ENCODE data around the gene NXPE1. TPM values are rescaled to one million over a fixed set of nuclear protein-coding genes. Genes with fewer than 3 reads are reported as not detected.

The NXPE1 gene
- total and polyA plus RNA-seq, 9 donors, result 0.07 to 1.0 (median 0.20) TPM; not detected in 5

GRCh38 chr11:114499756-114500155, 59.9 kb downstream of the NXPE1 start:
- H3K4me1 ChIP-seq (ENCODE audit: insufficient read depth), result no peaks in the 10 kb centered on the region
- no peaks in the 10 kb centered on the region for H3K9me3 ChIP-seq
- TF ChIP-seq, protein P1, sequence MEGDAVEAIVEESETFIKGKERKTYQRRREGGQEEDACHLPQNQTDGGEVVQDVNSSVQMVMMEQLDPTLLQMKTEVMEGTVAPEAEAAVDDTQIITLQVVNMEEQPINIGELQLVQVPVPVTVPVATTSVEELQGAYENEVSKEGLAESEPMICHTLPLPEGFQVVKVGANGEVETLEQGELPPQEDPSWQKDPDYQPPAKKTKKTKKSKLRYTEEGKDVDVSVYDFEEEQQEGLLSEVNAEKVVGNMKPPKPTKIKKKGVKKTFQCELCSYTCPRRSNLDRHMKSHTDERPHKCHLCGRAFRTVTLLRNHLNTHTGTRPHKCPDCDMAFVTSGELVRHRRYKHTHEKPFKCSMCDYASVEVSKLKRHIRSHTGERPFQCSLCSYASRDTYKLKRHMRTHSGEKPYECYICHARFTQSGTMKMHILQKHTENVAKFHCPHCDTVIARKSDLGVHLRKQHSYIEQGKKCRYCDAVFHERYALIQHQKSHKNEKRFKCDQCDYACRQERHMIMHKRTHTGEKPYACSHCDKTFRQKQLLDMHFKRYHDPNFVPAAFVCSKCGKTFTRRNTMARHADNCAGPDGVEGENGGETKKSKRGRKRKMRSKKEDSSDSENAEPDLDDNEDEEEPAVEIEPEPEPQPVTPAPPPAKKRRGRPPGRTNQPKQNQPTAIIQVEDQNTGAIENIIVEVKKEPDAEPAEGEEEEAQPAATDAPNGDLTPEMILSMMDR (IDR thresholded peaks at IDR 0.05), result no peak
- TF ChIP-seq EP300 (IDR thresholded peaks at IDR 0.05), result no peak
- no peak for TF ChIP-seq POLR2A (IDR thresholded peaks at IDR 0.05)
- intact Hi-C loops (cut with DNase I), result no loop called here
- H3K27me3 ChIP-seq, result no peaks in the 10 kb centered on the region
- no peaks in the 10 kb centered on the region for H3K36me3 ChIP-seq
- H3K4me3 ChIP-seq, result no peak overlapping the region
- no peak for DNase-seq
- H3K27ac ChIP-seq, result no peak overlapping the region

- WGBS, 3 donors, result 87 to 90% (median 89%) methylated on average over 3 of the region's 3 CpGs
- Histone ChIP-seq H3K27me3 (no peaks in the 10 kb centered on the region), H3K4me3 (no peak overlapping the region), H3K27ac (no peak overlapping the region), H3K36me3 (no peaks in the 10 kb centered on the region), H3K9me3 (no peaks in the 10 kb centered on the region), H3K4me1 (ENCODE audit: insufficient read depth) (no peaks in the 10 kb centered on the region)
- DNase-seq, result no peak
- intact Hi-C loops (cut with DNase I), result no loop called here
- TF ChIP-seq EP300 (IDR thresholded peaks at IDR 0.05) (no peak), POLR2A (IDR thresholded peaks at IDR 0.05) (no peak)
- TF ChIP-seq, protein P1 (IDR thresholded peaks at IDR 0.05), result no peak
These were observed 62.8 kb downstream of the NXPE1 start for GRCh38 chr11:114496915-114497314.

DNA sequence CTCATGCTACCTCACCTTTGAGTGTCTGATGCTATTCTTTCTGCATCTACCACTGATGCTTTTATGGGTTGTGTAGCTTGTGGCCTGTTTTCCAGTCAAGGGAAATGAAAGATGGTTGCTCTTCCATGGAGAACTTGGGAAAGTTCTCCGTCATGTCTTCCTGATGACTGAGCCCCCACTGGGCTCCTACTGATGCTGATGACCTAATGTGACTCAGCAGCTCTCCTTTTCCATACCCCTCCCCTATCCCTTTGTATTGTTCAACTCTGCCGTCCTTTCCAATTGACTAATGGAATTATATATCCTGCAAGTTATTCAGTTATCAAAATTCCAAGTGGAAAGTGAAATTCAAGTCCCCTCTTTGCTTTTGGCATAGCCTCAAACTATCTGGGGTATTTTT, 75.8 kb downstream of the NXPE1 start:
- no peak overlapping the region for H3K27ac ChIP-seq
- no peak for DNase-seq
- H3K9me3 ChIP-seq, result no peaks in the 10 kb centered on the region
- H3K4me1 ChIP-seq (ENCODE audit: insufficient read depth), result no peaks in the 10 kb centered on the region
- H3K36me3 ChIP-seq, result no peaks in the 10 kb centered on the region
- intact Hi-C loops (cut with DNase I), result no loop called here
- no peaks in the 10 kb centered on the region for H3K27me3 ChIP-seq
- TF ChIP-seq EP300 (IDR thresholded peaks at IDR 0.05) (no peak), POLR2A (IDR thresholded peaks at IDR 0.05) (no peak)
- TF ChIP-seq, protein P1 (IDR thresholded peaks at IDR 0.05), result no peak
- H3K4me3 ChIP-seq, result no peak overlapping the region
- WGBS, 3 donors, result 95 to 98% (median 97%) methylated on average over 2 of the region's 2 CpGs

- Histone ChIP-seq H3K4me1 (ENCODE audit: insufficient read depth) (no peaks in the 10 kb centered on the region), H3K9me3 (no peaks in the 10 kb centered on the region), H3K36me3 (no peaks in the 10 kb centered on the region), H3K27me3 (no peaks in the 10 kb centered on the region), H3K27ac (no peak overlapping the region), H3K4me3 (no peak overlapping the region)
- WGBS, 3 donors, result 14 to 22% (median 21%) methylated on average over 1 of the region's 1 CpG
- no peak for DNase-seq
- TF ChIP-seq EP300 (IDR thresholded peaks at IDR 0.05) (no peak), POLR2A (IDR thresholded peaks at IDR 0.05) (no peak)
- TF ChIP-seq, protein P1 (IDR thresholded peaks at IDR 0.05), result no peak
- intact Hi-C loops (cut with DNase I), result no loop called here
These were observed 77.6 kb downstream of the NXPE1 start for GRCh38 chr11:114482114-114482513.

GRCh38 chr11:114479331-114479730, 80.3 kb downstream of the NXPE1 start:
- intact Hi-C loops (cut with DNase I), result no loop called here

More at GRCh38 chr11:114479331-114479730, 80.3 kb downstream of the NXPE1 start:
- TF ChIP-seq, protein P1 (IDR thresholded peaks at IDR 0.05), result no peak
- no peak for TF ChIP-seq EP300 (IDR thresholded peaks at IDR 0.05)
- TF ChIP-seq POLR2A (IDR thresholded peaks at IDR 0.05), result no peak
- Histone ChIP-seq H3K9me3 (no peaks in the 10 kb centered on the region), H3K27ac (no peak overlapping the region), H3K4me3 (no peak overlapping the region), H3K27me3 (no peaks in the 10 kb centered on the region), H3K36me3 (no peaks in the 10 kb centered on the region), H3K4me1 (ENCODE audit: insufficient read depth) (no peaks in the 10 kb centered on the region)
- 95 to 98% (median 95%) methylated on average over 1 of the region's 1 CpG for WGBS, 3 donors
- no peak for DNase-seq

All from ovary (tissue), 9 donors.